GM13976 (cell line): ENCODE data around the gene GAP43.

Experiments used
- DNase-seq: peaks from one replicate; pipeline ENCODE4 v3.0.0; 2012; ENCODE audit warnings: low spot score
- in situ Hi-C: fragments of 300-500 bp; cut with MboI; formaldehyde crosslinking; loops from one replicate; pipeline ENCODE4 v1.12.0; 2022; ENCODE audit warnings: low sequenced_read_pairs, mixed read lengths, inconsistent platforms; ENCODE audit not compliant: unreplicated experiment
- TF ChIP-seq, protein P1 (sequence below): IDR thresholded peaks from 2 replicates; pipeline ENCODE4 v1.5.1; 2012; ENCODE audit warnings: borderline replicate concordance, mild to moderate bottlenecking; ENCODE audit not compliant: insufficient read depth; ENCODE audit errors: extremely low read depth, missing control alignments, control extremely low read depth

Gene GAP43

GRCh38 chr3:115680803-115681345 lies 57.6 kb downstream of the GAP43 start:
- no peak for DNase-seq
- TF ChIP-seq, protein P1, sequence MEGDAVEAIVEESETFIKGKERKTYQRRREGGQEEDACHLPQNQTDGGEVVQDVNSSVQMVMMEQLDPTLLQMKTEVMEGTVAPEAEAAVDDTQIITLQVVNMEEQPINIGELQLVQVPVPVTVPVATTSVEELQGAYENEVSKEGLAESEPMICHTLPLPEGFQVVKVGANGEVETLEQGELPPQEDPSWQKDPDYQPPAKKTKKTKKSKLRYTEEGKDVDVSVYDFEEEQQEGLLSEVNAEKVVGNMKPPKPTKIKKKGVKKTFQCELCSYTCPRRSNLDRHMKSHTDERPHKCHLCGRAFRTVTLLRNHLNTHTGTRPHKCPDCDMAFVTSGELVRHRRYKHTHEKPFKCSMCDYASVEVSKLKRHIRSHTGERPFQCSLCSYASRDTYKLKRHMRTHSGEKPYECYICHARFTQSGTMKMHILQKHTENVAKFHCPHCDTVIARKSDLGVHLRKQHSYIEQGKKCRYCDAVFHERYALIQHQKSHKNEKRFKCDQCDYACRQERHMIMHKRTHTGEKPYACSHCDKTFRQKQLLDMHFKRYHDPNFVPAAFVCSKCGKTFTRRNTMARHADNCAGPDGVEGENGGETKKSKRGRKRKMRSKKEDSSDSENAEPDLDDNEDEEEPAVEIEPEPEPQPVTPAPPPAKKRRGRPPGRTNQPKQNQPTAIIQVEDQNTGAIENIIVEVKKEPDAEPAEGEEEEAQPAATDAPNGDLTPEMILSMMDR: no peak
- in situ Hi-C loops: loop anchor here (25.0 kb wide), 1 partner anchor 844 kb away; no protein-coding TSS in a partner anchor

- DNase-seq: no peak
- in situ Hi-C loops: loop anchor here (25.0 kb wide), 1 partner anchor 844 kb away; no protein-coding TSS in a partner anchor
Measured at GRCh38 chr3:115681736-115682135, 58.4 kb downstream of the GAP43 start.

DNA sequence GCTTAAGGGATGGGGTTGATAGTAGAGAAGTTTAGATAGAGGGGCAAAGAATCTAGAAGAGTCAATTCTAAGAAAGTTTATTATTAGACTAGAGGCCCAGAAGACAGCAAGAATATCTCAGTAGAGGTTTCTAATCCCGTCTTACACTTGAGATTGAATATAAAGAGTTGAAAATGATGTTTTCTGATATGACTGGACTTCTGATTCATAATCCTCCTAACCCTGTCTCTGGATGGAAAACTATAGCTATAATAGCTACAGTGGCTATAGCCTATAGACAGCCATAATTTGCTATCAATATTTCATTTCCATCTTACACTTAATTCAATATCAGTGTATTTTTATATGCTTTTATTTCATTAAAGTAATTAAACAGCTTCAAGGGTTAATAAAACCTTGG lies 60.0 kb downstream of the GAP43 start:
- in situ Hi-C loops: loop anchor here (25.0 kb wide), 1 partner anchor 846 kb away; no protein-coding TSS in a partner anchor
- no peak for DNase-seq
- TF ChIP-seq, protein P1: no peak

More at GRCh38 chr3:115681736-115682135, 58.4 kb downstream of the GAP43 start:
- TF ChIP-seq, protein P1: no peak

DNA sequence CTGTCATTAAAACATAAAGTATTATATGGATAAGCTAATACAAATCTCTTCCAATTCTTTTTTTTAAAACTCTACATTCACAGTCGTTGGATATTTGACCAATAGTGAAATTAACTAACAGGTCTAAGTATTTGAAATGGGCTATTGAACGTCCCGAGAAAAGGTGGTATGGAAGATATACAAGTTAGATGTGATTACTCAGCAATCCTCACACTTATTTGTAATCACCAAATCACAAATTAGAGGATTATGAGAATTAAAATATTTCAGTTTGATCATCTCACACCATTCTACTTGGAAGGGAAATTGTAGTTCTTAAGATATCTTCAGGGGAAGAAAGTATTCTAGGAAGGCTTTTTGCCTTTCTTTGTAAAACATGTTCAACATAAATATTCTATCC lies 60.5 kb downstream of the GAP43 start:
- in situ Hi-C loops: loop anchor here (25.0 kb wide), 1 partner anchor 846 kb away; no protein-coding TSS in a partner anchor
- DNase-seq: no peak
- TF ChIP-seq, protein P1: no peak

DNA sequence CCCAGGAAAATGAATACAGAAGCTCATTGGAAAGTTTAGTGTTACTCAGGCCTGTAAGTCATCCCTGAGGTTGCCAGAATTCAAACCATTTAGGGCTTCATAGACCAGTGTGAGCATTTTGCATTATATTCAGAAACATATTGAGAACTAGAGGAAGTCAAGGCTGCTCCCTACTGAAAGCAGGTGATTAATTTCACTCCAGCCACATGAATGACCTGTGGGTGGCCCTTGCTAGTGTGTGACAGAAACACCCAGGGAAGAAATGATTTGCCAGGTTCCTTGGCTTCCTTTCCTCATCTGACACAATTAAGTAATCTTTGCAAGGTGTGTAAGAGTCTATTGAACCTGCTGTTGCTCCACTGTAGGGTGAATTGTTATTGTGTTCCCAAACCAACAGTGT lies 61.8 kb downstream of the GAP43 start:
- peak; percentile 26 for DNase-seq
- TF ChIP-seq, protein P1: no peak
- in situ Hi-C loops: loop anchor here (25.0 kb wide), 1 partner anchor 848 kb away; no protein-coding TSS in a partner anchor

DNA sequence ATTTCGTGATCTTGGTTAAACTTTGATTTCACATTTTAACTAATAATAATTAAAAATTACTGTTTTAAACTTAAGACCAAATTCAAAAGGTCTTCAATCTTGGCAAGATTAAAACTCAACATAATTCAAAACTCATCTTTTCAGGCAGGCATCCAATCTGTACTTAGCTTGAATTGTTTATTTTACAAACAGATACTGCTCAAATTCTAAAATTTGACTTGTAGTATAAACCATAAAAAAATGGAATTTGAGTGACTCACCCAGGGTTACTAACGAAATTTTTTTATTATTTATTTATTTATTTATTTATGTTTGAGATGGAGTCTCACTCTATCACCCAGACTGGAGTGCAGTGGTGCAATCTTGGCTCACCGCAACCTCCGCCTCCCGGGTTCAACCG lies 64.4 kb downstream of the GAP43 start:
- no peak for DNase-seq
- TF ChIP-seq, protein P1: no peak
- in situ Hi-C loops: loop anchor here (25.0 kb wide), 1 partner anchor 850 kb away; no protein-coding TSS in a partner anchor
